NCI-H460 (cell line): Measurements from ENCODE around the gene NR5A2. TPM values are rescaled to one million over a fixed set of nuclear protein-coding genes. Genes with fewer than 3 reads are reported as not detected.

Experiments
- small RNA-seq, 2 experiments: library from RNA; depleted of rRNA; stranded (forward); fragments of <200 nt; gene quantifications; one replicate each; pipeline ENCODE3, GENCODE V24; 2014
- total RNA-seq: library from RNA; depleted of rRNA; stranded (reverse); fragments of >200 nt; shearing (Covaris generic); gene quantifications from 2 replicates; pipeline ENCODE4 v1.2.3, GENCODE V29; 2014

The NR5A2 gene
- total RNA-seq, 1 experiment from 2014 or later, result 0.10 TPM

Small RNAs within 50 kb of the gene (small RNA-seq; reads per million reads assigned to genes)
- gene RNU6-570P, result 0 reads per million in 2 experiments
- 0 reads per million in 2 experiments for gene RNU6-609P
- gene RNU6-716P, result 0 reads per million in 2 experiments
